ENCODE data around the gene VEPH1.

The VEPH1 gene

DNA sequence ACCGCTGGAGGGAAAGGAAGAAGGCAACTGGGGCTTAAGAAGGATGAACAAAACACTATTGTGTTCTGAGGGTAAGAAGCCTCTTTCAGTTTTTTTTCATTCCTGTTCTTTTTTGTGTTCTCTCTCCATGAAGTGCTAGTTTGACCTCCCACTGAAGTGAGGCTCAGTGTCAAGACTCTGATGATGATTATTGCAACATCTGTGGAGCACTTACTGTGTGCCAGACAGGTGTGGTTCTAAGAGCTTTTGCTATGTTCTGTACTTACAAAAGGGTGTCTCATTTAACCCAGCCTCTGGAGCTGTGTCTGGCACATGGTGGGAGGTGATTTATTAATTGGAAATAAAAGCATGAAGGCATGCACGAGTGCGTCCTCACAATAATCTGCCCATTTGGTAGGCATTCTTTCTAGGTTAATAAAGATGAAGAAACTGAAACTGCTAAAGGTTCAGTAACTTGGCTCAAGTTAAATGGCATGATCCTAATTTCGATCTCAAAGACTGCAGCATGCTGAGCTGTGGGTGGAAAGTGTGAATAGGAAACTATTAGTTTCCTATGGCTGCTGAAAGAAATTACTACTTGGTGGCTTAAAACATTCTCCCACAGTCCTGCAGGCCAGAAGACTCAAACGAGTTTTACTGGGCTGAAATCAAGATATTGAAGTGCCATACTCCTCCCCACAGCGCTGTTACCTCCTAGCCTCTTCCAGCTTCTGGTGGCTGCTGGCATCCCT lies 38.5 kb upstream of the VEPH1 start:
- no peak for DNase-seq
- 96% methylated on average over 6 of the region's 6 CpGs for WGBS (ENCODE audit: insufficient coverage)

DNA sequence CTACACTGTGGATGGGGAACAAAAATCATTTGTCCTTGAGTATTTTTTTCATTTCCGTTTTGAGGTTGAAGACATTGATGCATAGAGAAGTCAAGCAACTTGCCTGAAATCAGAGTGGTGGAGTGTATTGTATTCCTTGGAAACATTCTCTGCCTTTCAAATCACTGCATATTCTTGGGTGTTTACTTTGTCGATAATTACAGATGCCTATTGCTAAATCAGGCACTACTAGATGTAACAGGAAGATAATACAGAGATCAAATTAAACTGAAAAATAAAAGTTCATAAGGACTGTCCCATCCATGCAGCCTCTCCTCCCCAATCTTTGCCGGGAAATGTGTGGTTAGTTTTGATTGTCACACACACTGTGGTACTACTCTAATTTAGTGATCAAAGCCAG lies 37.4 kb upstream of the VEPH1 start:
- POLR2A ChIA-PET, result no interaction called here
- CTCF ChIA-PET, result no interaction called here
- no peak for DNase-seq

More for the DNA sequence above, 38.5 kb upstream of the VEPH1 start:
- no peaks in the 10 kb centered on the region for H3K36me3 ChIP-seq (ENCODE audit: control insufficient read depth in 4 of 4, insufficient read depth in 4 of 4, low read length in 3 of 4)
- H3K27me3 ChIP-seq (replicated peaks in 2 of 5; ENCODE audit: control insufficient read depth in 4 of 5, insufficient read depth in 5 of 5, low read length in 4 of 5), result peaks cover 0 to 13% (median 0%) of the 10 kb centered on the region in 5 experiments
- no peak overlapping the region for H3K4me3 ChIP-seq (ENCODE audit: control insufficient read depth in 1 of 7, extremely low read depth in 1 of 7, insufficient read depth in 4 of 7, low read depth in 2 of 7, low read length in 6 of 7)
- H3K9me3 ChIP-seq (ENCODE audit: control extremely low read depth in 1 of 5, control insufficient read depth in 4 of 5, insufficient read depth in 2 of 5, low read depth in 1 of 5, low read length in 4 of 5), result peaks cover 0 to 9% (median 4%) of the 10 kb centered on the region in 5 experiments
- H3K4me1 ChIP-seq (ENCODE audit: control extremely low read depth in 1 of 4, control insufficient read depth in 4 of 4, insufficient read depth in 4 of 4, low read length in 3 of 4), result peaks cover 0 to 12% (median 9%) of the 10 kb centered on the region in 4 experiments
- ChIA-PET CTCF (interaction anchor here (2.5 kb wide), 1 partner anchor 10 kb away, joined by 23 read pairs; no protein-coding TSS in a partner anchor), POLR2A (interaction anchor here (0.7 kb wide), 1 partner anchor 38 kb away, joined by 3 read pairs; no protein-coding TSS in a partner anchor)
- no peak overlapping the region for H3K27ac ChIP-seq (ENCODE audit: insufficient read depth in 1 of 2, low read depth in 1 of 2, low read length in 2 of 2, poor library complexity in 1 of 2, severe bottlenecking in 2 of 2)

DNA sequence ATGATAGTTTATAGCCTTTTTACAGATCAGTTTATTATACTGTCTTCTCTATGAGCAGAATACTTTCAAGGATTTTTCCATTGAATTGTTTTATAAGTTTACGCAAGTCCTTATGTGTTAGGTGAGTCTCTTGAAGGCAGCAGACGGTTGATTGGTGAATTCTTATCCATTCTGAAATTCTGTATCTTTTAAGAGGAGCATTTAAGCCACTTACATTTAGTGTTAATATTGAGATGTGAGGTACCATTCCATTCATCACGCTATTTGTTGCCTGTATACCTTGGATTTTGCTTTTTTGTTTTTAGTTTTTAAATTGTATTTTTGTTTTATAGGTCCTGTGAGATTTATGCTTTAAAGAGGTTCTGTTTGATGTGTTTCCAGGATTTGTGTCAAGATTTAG lies 32.5 kb upstream of the VEPH1 start:
- no peak overlapping the region for H3K4me3 ChIP-seq (ENCODE audit: control insufficient read depth in 1 of 7, extremely low read depth in 1 of 7, insufficient read depth in 4 of 7, low read depth in 2 of 7, low read length in 6 of 7)
- no peaks in the 10 kb centered on the region for H3K27me3 ChIP-seq (replicated peaks in 2 of 5; ENCODE audit: control insufficient read depth in 4 of 5, insufficient read depth in 5 of 5, low read length in 4 of 5)
- 90% methylated on average over 2 of the region's 3 CpGs for WGBS (ENCODE audit: insufficient coverage)
- ChIA-PET POLR2A (no interaction called here), CTCF (interaction anchor here (1.4 kb wide), 2 partner anchors 35 to 37 kb away, joined by 3 read pairs; no protein-coding TSS in a partner anchor)
- no peak overlapping the region for H3K27ac ChIP-seq (ENCODE audit: insufficient read depth in 1 of 2, low read depth in 1 of 2, low read length in 2 of 2, poor library complexity in 1 of 2, severe bottlenecking in 2 of 2)
- no peaks in the 10 kb centered on the region for H3K36me3 ChIP-seq (ENCODE audit: control insufficient read depth in 4 of 4, insufficient read depth in 4 of 4, low read length in 3 of 4)
- peaks cover 0 to 3% (median 0%) of the 10 kb centered on the region in 4 experiments for H3K4me1 ChIP-seq (ENCODE audit: control extremely low read depth in 1 of 4, control insufficient read depth in 4 of 4, insufficient read depth in 4 of 4, low read length in 3 of 4)
- H3K9me3 ChIP-seq (ENCODE audit: control extremely low read depth in 1 of 5, control insufficient read depth in 4 of 5, insufficient read depth in 2 of 5, low read depth in 1 of 5, low read length in 4 of 5), result no peaks in the 10 kb centered on the region
- no peak for DNase-seq

More for the DNA sequence above, 37.4 kb upstream of the VEPH1 start:
- no peaks in the 10 kb centered on the region for H3K36me3 ChIP-seq (ENCODE audit: control insufficient read depth in 4 of 4, insufficient read depth in 4 of 4, low read length in 3 of 4)
- no peak overlapping the region for H3K27ac ChIP-seq (ENCODE audit: insufficient read depth in 1 of 2, low read depth in 1 of 2, low read length in 2 of 2, poor library complexity in 1 of 2, severe bottlenecking in 2 of 2)
- H3K9me3 ChIP-seq (ENCODE audit: control extremely low read depth in 1 of 5, control insufficient read depth in 4 of 5, insufficient read depth in 2 of 5, low read depth in 1 of 5, low read length in 4 of 5), result peaks cover 0 to 9% (median 4%) of the 10 kb centered on the region in 5 experiments
- H3K27me3 ChIP-seq (replicated peaks in 2 of 5; ENCODE audit: control insufficient read depth in 4 of 5, insufficient read depth in 5 of 5, low read length in 4 of 5), result peaks cover 0 to 12% (median 0%) of the 10 kb centered on the region in 5 experiments
- peaks cover 0 to 12% (median 9%) of the 10 kb centered on the region in 4 experiments for H3K4me1 ChIP-seq (ENCODE audit: control extremely low read depth in 1 of 4, control insufficient read depth in 4 of 4, insufficient read depth in 4 of 4, low read length in 3 of 4)
- WGBS (ENCODE audit: insufficient coverage), result no CpG with 5 or more reads among the region's 3 CpGs
- no peak overlapping the region for H3K4me3 ChIP-seq (ENCODE audit: control insufficient read depth in 1 of 7, extremely low read depth in 1 of 7, insufficient read depth in 4 of 7, low read depth in 2 of 7, low read length in 6 of 7)

DNA sequence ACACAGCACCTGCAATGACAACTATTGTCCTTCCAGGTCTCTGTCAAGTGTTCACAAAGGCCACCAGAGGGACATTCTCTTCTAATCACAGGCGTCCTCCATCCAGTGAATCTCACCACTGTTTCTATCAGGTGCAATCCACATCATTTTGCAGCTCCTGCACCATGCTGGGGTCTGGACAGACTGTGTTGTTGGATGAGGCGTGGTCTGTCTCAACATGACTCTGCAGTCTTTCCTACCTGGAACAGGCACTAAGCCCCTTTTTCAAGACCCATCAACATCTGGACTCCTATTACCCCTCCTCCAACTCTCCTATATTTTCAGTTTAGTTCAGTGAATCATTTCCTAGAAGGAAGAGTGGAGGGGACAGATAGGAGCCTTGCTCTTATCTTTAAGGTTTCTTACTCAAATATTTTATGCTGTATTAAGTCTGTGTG lies 31.5 kb upstream of the VEPH1 start:
- Histone ChIP-seq H3K4me3 (ENCODE audit: control insufficient read depth in 1 of 7, extremely low read depth in 1 of 7, insufficient read depth in 4 of 7, low read depth in 2 of 7, low read length in 6 of 7) (no peak overlapping the region), H3K4me1 (ENCODE audit: control extremely low read depth in 1 of 4, control insufficient read depth in 4 of 4, insufficient read depth in 4 of 4, low read length in 3 of 4) (peaks cover 0 to 3% (median 0%) of the 10 kb centered on the region in 4 experiments), H3K36me3 (ENCODE audit: control insufficient read depth in 4 of 4, insufficient read depth in 4 of 4, low read length in 3 of 4) (no peaks in the 10 kb centered on the region), H3K27me3 (replicated peaks in 2 of 5; ENCODE audit: control insufficient read depth in 4 of 5, insufficient read depth in 5 of 5, low read length in 4 of 5) (no peaks in the 10 kb centered on the region), H3K9me3 (ENCODE audit: control extremely low read depth in 1 of 5, control insufficient read depth in 4 of 5, insufficient read depth in 2 of 5, low read depth in 1 of 5, low read length in 4 of 5) (no peaks in the 10 kb centered on the region), H3K27ac (ENCODE audit: insufficient read depth in 1 of 2, low read depth in 1 of 2, low read length in 2 of 2, poor library complexity in 1 of 2, severe bottlenecking in 2 of 2) (no peak overlapping the region)
- no CpG with 5 or more reads among the region's 2 CpGs for WGBS (ENCODE audit: insufficient coverage)
- ChIA-PET POLR2A (no interaction called here), CTCF (interaction anchor here (1.0 to 5.7 kb wide), 2 partner anchors 37 to 41 kb away, joined by 3 to 109 read pairs; no protein-coding TSS in a partner anchor)
- peak in 2 of 3 donors; percentile 18 to 43 for DNase-seq

DNA sequence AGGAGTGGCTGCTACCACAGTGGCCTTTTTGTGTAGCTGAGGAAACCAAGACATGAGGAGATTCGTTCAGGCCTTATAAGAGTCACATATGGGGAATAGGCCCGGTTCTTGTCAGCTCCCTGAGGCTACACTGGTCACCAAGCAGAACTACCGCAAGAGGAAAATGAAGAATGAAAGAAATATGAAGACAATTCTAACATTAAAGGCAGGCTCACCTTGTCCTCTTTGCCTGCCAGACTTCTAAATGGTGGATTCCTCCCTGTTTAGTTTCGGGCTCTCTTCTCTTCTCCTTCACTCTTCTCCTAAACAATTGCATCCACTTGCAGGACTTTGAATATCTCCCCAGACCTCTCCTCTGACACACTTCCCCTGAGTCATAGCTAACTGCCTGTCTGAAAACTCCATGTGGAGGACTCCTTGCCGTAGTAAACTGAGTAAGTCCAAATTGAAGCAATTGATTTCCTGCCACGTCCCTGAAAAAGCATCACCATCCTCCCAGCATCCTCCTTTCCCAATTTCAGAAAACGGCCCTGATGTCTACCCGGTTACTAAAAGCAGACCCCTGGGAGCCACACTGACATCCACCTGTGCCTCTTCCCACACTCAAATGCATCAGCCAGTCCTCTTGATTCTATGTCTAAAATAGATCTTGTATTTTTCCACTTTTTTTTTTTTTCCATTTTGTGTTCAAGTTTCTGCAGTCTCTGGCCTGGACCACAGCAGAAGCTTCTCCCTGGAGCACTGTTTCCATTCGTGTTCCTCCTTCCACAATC lies 30.3 kb upstream of the VEPH1 start:
- H3K9me3 ChIP-seq (ENCODE audit: control extremely low read depth in 1 of 5, control insufficient read depth in 4 of 5, insufficient read depth in 2 of 5, low read depth in 1 of 5, low read length in 4 of 5), result no peaks in the 10 kb centered on the region
- no peaks in the 10 kb centered on the region for H3K27me3 ChIP-seq (replicated peaks in 2 of 5; ENCODE audit: control insufficient read depth in 4 of 5, insufficient read depth in 5 of 5, low read length in 4 of 5)
- no peak overlapping the region for H3K27ac ChIP-seq (ENCODE audit: insufficient read depth in 1 of 2, low read depth in 1 of 2, low read length in 2 of 2, poor library complexity in 1 of 2, severe bottlenecking in 2 of 2)
- WGBS (ENCODE audit: insufficient coverage), result 88% methylated on average over 7 of the region's 9 CpGs
- DNase-seq, result no peak
- no peaks in the 10 kb centered on the region for H3K36me3 ChIP-seq (ENCODE audit: control insufficient read depth in 4 of 4, insufficient read depth in 4 of 4, low read length in 3 of 4)
- ChIA-PET CTCF (interaction anchor here (0.5 to 5.7 kb wide), 23 partner anchors 9 to 1005 kb away, joined by 3 to 109 read pairs (median 5); no protein-coding TSS in a partner anchor), POLR2A (no interaction called here)
- H3K4me3 ChIP-seq (ENCODE audit: control insufficient read depth in 1 of 7, extremely low read depth in 1 of 7, insufficient read depth in 4 of 7, low read depth in 2 of 7, low read length in 6 of 7), result no peak overlapping the region
- peaks cover 0 to 3% (median 0%) of the 10 kb centered on the region in 4 experiments for H3K4me1 ChIP-seq (ENCODE audit: control extremely low read depth in 1 of 4, control insufficient read depth in 4 of 4, insufficient read depth in 4 of 4, low read length in 3 of 4)

GRCh38 chr3:157532529-157533297 lies 29.5 kb upstream of the VEPH1 start:
- no peaks in the 10 kb centered on the region for H3K27me3 ChIP-seq (replicated peaks in 2 of 5; ENCODE audit: control insufficient read depth in 4 of 5, insufficient read depth in 5 of 5, low read length in 4 of 5)
- no peak overlapping the region for H3K27ac ChIP-seq (ENCODE audit: insufficient read depth in 1 of 2, low read depth in 1 of 2, low read length in 2 of 2, poor library complexity in 1 of 2, severe bottlenecking in 2 of 2)
- DNase-seq, result peak; percentile 64 to 83 (median 81)
- no peaks in the 10 kb centered on the region for H3K36me3 ChIP-seq (ENCODE audit: control insufficient read depth in 4 of 4, insufficient read depth in 4 of 4, low read length in 3 of 4)
- peaks cover 0 to 3% (median 0%) of the 10 kb centered on the region in 4 experiments for H3K4me1 ChIP-seq (ENCODE audit: control extremely low read depth in 1 of 4, control insufficient read depth in 4 of 4, insufficient read depth in 4 of 4, low read length in 3 of 4)
- no peaks in the 10 kb centered on the region for H3K9me3 ChIP-seq (ENCODE audit: control extremely low read depth in 1 of 5, control insufficient read depth in 4 of 5, insufficient read depth in 2 of 5, low read depth in 1 of 5, low read length in 4 of 5)
- POLR2A ChIA-PET, result no interaction called here
- no peak overlapping the region for H3K4me3 ChIP-seq (ENCODE audit: control insufficient read depth in 1 of 7, extremely low read depth in 1 of 7, insufficient read depth in 4 of 7, low read depth in 2 of 7, low read length in 6 of 7)
- CTCF ChIA-PET, result interaction anchor here (0.5 to 5.7 kb wide), 29 partner anchors 10 to 1006 kb away, joined by 3 to 109 read pairs (median 5); no protein-coding TSS in a partner anchor
- 50% methylated on average over 5 of the region's 7 CpGs for WGBS (ENCODE audit: insufficient coverage)
